GM18502 (cell line): ENCODE results near the gene GGNBP2.

ENCODE experiments used
- ATAC-seq: cut with Tn5 transposase; IDR thresholded peaks from one replicate; pipeline ENCODE4 v1.9.1; 2021; ENCODE audit warnings: mild to moderate bottlenecking; ENCODE audit not compliant: unreplicated experiment, poor library complexity

GGNBP2 gene

DNA sequence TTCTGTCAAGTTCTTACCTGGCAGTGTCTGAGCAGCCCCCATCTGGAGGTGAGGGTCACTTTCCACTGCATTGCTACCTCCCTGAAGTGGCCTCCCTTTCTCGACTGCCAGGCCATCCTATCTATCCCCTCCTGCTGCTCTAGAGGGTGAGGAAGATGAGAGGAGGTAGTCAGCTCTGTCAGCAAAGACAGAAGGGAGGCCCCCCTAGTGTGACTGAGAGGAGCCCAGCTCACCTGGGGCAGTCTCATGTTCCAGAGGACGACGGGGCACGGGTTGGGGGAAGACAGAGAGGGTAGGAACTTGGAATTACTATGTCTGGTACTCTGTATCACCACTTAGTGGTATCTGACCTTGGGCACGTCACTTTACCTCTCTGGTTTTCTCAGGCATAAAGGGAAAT, 32.1 kb upstream of the GGNBP2 start:
- no peak for ATAC-seq

DNA sequence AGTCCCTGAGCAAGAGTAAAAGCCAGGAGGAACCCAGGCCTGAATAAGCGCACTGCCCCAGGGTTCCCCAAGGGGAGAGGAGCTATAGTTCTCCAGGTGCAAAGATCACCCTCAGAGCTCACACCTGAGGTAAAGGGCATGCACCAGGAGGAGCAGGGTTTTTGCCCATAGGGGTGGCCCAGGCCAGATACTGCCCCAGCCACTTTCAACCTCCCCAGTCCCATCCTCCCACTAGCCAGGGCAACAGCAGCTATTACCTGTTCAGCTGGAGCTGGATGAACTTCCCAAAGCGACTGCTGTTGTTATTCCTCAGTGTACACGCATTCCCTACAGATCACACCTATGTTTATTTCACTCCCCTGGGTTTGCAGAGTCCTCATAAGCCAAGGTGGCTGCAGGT, 29.9 kb upstream of the GGNBP2 start:
- no peak for ATAC-seq

DNA sequence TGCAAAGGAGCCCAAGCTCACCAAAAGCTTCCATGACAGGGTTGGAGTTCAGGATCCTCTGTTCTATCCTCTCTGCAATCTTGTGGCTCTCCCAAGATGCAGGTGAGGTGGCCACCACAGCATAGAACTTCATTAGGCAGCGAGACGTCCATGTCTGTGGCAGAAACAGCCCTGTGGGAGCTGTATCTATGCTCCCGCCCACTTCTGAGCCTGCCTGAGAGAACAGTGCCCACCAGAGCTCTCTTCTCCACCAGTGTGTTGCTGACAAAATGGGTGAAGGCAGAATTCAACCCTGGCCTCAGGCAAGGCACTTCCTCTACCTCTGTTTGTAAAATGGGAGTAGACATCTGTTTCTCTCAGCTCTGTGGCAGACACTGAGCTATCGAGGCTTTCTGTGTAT, 28.9 kb upstream of the GGNBP2 start:
- ATAC-seq: no peak

DNA sequence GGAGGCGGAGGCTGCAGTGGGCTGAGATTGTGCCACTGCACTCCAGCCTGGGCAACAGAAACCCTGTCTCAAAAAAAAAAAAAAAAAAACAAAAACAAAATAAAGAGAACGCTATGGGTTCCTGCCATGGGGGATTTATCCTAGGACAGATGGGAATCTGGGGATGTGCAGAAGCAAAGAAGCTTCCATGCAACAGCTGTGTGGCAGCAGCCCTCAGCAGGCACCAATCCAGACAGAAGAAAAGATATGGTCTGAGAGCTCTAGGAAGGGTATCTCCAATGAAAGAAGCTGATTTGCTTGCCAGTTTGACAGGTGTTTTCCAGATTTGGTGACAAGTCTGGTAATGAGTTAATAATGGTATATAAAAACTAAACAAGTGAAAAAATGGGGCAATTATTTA, 21.6 kb upstream of the GGNBP2 start:
- no peak for ATAC-seq

DNA sequence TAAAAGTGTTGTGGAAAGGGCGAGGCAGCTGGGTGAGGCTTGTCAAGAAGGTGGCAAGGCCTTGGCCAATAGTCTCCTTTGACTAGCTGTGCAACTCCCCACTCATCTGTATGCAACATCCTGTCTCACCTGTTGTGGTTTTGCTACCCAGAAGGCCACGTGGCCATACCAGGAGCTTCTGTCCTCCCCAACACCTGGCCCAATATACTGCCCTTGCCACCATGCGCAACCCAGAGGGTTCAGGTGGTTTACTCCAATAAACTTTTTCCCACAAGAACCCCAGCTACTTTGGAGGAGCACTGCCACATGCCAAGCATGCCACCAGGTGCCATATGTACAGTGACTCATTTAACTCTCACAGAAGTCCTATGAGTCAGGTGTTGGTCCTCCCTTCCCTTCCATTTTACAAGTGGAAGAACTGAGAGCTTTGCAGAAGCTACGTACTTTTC, 20.3 kb upstream of the GGNBP2 start:
- no peak for ATAC-seq

DNA sequence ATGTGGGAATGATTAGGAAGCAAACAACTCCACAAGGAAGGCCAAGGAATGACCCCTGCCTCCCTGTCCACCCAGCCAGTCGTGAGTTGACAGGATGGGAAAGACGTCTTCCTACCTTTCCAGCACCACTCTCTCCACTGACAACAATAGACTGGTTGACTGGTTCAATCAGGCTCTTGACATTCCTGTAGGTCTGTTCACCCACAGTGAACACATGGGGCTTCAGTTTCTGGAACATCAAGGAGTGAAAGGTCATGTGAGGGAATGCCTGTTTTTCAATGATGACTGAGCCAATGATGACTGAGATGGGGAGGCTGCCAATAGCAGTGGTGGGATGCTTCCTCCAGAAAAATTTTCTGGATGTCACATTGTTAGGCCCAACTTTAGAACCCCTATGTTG, 19.6 kb upstream of the GGNBP2 start:
- ATAC-seq: no peak

DNA sequence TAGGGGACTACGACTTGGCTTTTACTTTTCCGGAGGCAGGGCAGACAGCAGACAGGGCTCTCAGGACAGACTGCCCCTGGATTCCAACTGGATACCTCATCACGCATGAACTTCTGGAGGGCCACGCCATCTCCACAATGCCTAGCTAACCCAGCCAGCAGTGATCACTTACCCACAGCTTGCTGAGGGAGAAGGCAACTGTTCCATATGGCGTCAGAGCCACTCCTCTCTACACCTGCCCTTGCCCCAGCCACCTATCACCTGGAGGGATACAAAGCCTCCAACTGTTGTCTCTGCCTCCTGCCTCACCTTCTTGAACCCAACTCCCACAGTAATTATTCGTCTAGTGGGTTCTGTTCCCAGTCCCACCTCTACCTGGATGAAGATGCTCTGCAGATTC, 18.8 kb upstream of the GGNBP2 start:
- ATAC-seq: no peak

DNA sequence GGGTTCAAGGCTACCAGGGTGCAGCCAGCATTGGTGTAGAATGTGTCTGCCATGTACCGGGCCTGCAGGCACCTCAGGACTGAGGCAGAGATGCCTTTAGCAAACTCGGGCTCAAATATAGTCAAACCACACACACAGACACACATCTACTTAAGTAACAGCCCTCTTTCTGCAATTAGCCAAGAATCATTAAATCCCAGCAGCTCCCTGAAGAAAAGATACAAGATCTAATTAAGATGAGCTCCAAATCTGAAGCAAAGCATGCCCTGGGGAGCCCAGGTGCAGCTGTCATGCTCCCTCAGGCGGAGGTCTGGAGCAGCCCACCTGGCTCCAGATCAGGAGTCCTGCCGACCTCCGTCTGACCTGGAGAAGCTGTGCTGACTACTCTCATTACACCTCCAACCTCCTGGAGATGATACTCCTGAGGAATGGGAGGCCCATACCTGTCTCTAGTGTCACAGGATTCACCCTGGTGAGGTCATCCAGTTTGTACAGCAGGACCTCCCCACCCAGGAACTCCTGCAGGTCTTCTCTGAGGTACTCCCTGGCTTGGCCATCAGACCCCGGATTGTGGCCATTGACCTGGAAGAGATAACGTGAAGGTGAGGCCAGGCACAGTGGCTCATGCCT, 17.0 kb upstream of the GGNBP2 start:
- ATAC-seq: no peak

DNA sequence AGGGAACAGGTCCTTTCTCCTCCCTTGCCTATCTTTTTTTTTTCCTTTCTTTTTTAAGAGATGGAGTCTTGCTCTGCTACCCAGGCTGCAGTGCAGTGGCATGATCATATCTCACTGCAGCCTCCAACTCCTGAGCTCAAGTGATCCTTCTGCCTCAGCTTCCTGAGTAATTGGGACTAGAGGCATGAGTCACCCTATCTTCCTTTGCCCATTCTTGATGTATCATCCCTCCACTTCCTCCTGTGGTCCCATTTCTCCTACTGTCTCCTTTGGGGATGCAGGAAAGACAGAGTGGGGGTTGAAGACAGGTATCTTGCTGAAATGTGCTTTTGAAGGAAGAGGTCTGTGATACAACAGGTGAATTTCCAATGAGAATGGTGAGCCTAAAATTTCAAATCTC, 15.6 kb upstream of the GGNBP2 start:
- no peak for ATAC-seq

DNA sequence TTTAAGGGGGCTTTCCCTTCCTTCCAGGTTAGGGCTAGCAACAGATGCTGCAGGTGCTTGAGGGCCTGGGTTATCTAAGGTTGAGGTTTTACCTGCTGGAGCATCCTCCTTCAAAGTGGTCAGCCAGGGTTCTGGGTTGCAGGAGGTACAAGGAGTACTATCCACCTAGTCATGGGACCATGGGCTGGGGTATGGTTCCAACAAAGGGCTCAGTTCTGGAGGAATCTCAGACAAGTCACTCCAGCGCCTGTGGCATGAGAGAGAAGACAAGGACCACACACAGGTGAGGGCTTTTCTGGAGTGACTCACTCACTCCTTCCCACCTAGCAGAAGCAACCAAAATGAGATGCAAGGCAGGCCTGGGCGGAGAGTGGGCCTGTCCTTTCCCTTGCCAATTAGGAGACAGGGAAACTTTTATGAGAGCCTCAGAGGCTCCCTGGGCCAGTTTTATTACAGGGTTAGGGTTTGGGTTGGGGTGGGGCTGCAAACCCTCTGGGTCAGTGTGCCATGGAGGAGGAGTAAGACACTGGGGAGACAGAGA, 12.2 kb upstream of the GGNBP2 start:
- ATAC-seq: no peak

DNA sequence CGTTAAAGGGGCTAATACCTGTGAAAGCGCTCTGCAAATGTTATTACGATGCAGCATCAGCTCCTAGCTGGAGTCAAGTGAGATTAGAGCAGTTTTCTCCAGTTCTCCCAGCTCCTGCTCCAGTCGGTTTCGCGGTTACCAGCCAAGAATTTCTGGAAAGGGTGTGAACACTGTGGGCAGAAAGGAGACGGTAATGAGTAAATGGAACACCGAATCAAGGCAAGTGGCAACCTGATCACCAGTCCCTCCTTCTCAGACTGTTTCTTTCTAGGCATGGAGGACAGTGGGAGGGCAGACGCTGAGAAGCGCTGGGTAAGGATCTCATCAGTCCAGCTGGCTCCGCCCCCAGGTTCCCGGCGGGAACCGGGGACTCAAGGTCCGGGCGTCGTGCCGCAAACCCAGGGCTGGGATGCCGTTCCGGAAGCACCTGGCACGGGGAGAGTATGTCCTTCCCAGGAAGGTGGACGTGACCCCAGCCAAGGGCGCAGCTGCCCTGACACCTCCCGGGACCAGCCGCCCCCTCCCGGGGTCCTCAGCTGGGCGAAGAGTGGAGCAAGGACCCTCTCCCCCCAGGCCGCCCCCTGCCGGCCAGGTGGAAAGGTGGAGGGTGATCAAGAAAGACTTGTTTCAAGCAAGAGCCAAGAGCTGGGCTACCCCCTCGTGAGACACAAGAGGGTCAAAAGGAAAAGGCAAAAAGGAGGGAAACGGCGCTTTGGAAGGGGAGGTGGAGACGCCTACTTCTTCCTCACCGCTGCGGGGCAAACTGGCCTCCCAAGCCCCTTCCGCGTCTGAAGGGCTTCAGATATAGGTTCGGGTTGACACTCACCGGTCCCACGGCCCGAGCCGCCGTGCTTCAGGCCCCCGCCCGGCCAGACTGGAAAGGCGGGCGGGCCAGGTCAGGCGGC, 10.5 kb upstream of the GGNBP2 start:
- peak; percentile 39 for ATAC-seq

DNA sequence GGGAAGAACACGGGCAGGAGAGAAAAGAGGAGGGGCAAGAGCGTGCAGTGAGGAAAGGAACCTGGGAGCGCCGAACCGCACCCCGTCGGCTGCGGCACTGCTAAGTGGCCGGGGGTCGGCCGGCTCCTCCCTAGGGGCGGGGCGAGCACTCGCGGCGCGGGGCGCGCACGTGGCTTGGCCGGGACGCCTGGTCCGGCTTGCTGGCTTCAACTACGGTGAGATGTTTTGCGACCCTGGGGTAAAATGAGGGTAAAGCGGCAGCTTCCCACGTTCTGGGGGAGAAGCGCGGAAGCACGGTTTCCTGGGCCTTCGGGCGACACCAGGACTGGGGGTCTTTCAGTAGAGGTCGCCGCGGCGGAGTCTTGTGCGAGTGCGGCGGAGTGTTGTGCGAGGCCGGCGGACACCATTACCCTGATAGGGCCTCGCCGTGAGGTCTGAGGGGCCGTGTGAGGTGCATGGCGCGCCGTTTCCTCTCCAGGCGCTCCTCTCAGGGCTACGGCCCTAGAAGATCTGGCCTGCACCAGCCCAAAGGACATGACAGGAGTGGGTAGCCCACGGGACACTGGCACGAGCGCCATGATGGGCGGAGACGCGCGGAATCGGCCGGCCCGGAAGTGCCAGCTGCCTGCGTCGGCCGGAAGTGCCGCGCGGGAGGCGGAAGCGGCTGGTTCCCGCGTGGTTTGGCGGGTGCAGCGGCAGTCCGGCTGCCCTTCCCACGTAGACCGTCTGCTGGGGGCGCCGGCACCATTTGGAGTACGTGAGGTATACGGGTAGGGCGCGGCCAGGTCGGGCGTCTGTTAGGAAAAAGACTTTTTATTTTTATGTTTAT, 9.7 kb upstream of the GGNBP2 start, which contains the start of the genes MYO19 and PIGW:
Gene MYO19, minus strand, starts transcription at position 29 of the 829 bp plus-strand sequence. CDS start 2,330 bp downstream, outside the sequence.
Gene PIGW, plus strand, starts transcription at position 148 of the 829 bp plus-strand sequence. CDS start 2,115 bp downstream, outside the sequence.
- peak; percentile 73 for ATAC-seq

DNA sequence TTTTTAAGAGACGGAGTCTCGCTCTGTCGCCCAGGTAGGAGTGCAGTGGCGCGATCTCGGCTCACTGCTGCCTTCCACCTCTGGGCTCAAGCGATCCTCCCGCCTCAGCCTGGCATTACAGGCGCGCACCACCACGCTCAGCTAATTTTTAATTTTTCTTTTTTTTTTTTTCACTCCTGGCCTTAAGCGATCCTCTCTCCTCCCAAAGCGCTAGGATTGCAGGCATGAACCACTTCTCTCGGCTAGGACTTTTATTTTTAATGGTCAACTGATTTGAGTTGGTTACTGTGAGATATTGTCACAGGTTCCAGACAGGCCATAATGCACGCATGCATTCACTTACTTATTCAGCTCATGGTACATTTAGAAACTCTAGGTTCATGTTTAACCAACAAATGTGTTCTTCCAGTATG, 9.0 kb upstream of the GGNBP2 start:
- ATAC-seq: no peak

DNA sequence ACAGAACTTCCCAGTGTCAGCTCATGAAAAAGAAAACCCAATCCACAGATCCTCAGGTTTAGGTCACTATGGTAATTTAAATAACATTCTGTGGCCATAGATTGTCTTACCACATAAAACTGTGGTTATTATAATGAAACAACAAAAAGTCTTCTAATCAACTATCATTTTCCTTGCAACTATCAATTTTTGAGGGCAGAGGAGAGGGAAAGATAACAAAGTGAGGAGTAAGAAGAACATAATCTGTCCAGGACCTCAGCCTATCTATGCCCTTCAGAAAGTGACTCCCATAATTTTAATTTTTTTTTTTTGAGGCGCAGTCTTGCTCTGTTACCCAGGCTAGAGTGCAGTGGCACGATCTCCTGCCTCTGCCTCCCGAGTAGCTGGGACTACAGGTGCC, 4.0 kb upstream of the GGNBP2 start:
- ATAC-seq: no peak

DNA sequence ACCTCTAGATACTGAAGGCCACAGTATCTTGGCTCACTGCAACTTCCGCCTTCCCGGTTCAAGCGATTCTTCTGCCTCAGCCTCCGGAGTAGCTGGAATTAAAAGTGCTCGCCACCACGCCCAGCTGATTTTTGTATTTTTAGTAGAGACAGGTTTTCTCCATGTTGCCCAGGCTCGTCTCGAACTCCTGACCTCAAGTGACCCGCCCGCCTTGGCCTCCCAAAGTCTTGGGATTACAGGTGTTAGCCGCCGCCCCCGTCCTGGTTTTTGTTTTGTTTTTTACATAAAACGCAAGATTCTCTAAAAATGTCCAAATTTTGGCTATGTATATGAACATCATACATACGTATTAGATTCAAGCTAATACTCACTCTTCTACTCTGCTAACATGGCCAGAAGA, 2.0 kb upstream of the GGNBP2 start:
- ATAC-seq: no peak

DNA sequence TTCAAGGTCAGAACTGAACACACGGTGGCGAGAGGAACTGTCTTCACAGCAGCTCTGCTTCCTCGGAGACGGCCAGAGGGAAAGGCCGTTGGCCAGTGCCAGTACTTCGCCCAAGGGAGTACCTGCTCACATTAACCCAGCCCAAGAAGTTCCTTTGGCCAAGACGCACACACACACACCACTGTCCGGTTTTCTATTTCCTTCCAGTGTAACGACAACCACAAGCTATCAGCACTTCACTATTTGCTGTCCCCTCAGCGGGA, 744 bp upstream of the GGNBP2 start:
- ATAC-seq: no peak

DNA sequence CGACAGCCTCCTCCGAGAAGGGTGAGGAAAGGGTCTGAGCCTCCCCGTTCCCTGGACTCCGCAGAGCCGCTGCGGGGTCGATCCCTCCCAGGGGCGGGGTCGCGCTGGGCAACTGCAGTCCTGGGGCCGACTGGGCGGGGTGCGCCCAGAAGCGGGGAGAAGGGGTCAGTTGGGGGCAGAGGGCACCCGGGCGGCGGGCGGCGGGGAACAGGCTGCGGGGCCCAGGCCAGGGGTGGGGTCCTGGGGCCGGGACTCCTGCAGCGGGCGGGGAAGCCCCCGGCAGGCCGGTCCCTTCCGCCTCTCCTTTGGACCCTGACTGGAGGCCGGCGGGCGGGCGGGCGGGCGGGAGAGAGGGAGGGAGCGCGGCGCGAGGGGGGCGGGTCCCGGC, 352 bp downstream of the GGNBP2 start:
- peak; percentile 39 for ATAC-seq

DNA sequence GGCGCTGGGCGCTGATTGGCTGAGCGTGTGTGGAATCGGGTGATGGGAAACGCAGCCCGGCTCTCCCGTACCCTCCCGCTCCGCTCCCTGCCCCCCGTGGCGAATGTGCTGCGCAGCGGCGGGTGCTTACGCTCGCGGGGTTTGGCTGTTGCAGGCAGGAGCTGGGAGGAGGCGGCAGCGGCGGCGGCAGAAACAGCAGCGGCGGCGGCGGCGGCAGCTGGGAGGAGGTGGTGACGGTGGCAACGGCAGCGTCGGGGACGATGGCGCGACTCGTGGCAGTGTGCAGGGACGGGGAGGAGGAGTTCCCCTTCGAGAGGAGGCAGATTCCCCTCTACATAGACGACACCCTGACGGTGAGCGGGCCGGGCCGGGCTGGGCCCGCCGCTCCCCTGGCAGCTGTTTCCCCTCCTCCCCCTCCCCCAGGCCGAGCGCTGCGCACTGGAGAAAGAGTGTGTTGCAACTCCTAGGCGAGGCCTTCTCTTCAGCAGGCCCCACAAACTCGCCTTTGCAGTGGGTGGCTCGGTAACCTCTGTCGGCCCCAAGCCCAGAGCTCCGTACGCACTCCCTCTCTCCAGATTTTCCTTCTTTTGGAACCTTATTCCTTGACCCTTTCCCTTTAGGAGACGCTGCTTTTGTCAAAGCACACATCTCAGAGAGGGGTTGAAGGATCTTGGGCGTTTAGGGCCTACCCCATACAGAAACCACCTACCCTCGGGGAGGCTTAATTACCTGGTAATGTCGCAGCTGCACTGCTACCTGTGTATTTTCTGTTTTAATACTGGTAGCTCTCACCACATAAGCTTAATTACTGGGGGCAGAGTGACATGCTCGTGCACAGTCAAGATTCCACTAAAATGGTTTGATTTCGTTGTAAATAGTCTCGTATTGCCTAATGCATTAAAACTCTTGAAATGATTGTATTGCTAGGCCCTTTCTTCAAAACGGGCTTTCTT, 1.0 kb downstream of the GGNBP2 start:
- peak; percentile 68 for ATAC-seq

DNA sequence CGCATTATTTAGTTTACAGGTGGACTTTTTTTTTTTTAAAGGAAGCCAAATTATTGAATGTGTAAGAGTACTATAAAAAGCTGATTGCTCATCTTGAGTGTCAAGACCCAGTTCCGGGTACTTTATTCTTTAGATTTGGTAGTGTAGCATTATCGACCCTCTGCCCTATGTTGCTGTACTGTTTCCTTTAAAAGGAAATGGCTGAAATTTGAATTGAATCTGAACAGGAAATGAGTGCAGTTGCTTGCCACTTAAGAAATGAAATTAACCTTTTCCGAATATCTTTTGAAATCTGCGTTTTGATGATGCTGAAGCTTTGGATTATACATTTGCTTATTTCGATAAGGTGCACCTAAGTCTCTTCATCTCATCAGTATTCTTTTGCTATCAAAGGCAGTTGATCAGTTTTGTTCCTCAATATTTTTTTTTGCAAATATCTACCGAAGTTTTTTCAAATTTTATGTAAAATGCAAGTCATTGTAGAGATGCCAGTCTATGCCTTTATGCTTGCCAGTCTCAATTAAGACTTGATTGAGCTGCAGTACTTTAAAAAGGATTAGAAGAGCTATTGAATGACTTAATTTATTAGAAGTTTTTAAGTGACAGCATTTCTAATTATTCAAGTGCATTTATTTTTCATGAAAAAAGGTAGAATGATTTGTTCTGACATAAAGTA, 1.8 kb downstream of the GGNBP2 start:
- no peak for ATAC-seq
